ENCODE measurements around the gene DYSF.

DNA sequence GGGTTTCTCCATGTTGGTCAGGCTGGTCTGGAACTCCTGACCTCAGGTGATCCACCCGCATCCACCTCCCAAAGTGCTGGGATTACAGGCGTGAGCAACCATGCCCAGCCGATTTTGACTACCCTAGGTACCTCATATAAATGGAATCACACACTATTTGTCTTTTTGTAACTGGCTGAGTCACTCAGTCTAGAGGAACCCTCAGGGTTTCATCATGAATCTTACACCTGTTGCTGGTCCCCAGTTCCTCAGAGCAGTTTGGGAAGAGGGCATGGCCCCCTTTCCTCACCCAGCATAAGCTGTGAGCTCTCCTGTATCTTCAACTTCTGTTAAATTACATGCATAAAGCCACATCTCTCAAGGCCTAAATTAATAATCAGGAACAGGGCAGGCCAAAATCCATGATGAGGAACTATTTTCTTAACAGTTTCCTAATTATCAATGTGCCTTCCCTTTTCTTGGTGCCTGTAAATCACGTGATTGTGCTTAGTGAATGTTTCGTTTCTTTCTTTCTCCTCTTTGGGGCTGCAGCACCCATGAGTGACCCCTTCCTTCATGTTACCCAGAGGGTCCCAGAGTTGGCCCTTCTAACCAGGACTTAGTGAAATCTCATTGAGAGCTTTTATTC, 20.9 kb downstream of the DYSF start:
- TF ChIP-seq, protein P1, sequence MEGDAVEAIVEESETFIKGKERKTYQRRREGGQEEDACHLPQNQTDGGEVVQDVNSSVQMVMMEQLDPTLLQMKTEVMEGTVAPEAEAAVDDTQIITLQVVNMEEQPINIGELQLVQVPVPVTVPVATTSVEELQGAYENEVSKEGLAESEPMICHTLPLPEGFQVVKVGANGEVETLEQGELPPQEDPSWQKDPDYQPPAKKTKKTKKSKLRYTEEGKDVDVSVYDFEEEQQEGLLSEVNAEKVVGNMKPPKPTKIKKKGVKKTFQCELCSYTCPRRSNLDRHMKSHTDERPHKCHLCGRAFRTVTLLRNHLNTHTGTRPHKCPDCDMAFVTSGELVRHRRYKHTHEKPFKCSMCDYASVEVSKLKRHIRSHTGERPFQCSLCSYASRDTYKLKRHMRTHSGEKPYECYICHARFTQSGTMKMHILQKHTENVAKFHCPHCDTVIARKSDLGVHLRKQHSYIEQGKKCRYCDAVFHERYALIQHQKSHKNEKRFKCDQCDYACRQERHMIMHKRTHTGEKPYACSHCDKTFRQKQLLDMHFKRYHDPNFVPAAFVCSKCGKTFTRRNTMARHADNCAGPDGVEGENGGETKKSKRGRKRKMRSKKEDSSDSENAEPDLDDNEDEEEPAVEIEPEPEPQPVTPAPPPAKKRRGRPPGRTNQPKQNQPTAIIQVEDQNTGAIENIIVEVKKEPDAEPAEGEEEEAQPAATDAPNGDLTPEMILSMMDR (IDR thresholded peaks at IDR 0.05): no peak
- no peak for TF ChIP-seq POLR2AphosphoS5 (IDR thresholded peaks at IDR 0.05; ENCODE audit: low read depth, low read length)
- TF ChIP-seq, protein P2, sequence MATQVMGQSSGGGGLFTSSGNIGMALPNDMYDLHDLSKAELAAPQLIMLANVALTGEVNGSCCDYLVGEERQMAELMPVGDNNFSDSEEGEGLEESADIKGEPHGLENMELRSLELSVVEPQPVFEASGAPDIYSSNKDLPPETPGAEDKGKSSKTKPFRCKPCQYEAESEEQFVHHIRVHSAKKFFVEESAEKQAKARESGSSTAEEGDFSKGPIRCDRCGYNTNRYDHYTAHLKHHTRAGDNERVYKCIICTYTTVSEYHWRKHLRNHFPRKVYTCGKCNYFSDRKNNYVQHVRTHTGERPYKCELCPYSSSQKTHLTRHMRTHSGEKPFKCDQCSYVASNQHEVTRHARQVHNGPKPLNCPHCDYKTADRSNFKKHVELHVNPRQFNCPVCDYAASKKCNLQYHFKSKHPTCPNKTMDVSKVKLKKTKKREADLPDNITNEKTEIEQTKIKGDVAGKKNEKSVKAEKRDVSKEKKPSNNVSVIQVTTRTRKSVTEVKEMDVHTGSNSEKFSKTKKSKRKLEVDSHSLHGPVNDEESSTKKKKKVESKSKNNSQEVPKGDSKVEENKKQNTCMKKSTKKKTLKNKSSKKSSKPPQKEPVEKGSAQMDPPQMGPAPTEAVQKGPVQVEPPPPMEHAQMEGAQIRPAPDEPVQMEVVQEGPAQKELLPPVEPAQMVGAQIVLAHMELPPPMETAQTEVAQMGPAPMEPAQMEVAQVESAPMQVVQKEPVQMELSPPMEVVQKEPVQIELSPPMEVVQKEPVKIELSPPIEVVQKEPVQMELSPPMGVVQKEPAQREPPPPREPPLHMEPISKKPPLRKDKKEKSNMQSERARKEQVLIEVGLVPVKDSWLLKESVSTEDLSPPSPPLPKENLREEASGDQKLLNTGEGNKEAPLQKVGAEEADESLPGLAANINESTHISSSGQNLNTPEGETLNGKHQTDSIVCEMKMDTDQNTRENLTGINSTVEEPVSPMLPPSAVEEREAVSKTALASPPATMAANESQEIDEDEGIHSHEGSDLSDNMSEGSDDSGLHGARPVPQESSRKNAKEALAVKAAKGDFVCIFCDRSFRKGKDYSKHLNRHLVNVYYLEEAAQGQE (IDR thresholded peaks at IDR 0.05; ENCODE audit: insufficient read depth in 1 of 2, low read depth in 2 of 2, low read length in 1 of 2): no peak
- TF ChIP-seq TCF7L2 (IDR thresholded peaks at IDR 0.05; ENCODE audit: low read depth, low read length): no peak
- no peak for TF ChIP-seq SIN3A (IDR thresholded peaks at IDR 0.05; ENCODE audit: borderline replicate concordance, insufficient read depth, low read depth, low read length)
